NCI-H2171 treated with DMSO at 0.1 percent for 48 hours (cell line): ENCODE data around the gene LRCH1.

Experiments used
- DNase-seq: peaks from one replicate; lab custom pipeline; 2025; lab: John Stamatoyannopoulos, UW

Gene LRCH1

GRCh38 chr13:46562581-46562980 is 9.6 kb downstream of the LRCH1 start:
- no peak for DNase-seq

GRCh38 chr13:46565808-46566750 is 13.1 kb downstream of the LRCH1 start:
- no peak for DNase-seq

GRCh38 chr13:46567671-46568070 is 14.7 kb downstream of the LRCH1 start:
- DNase-seq, result no peak

- peak; percentile 45 for DNase-seq
These were observed 16.5 kb downstream of the LRCH1 start for GRCh38 chr13:46569456-46569855.

GRCh38 chr13:46570273-46570672 is 17.3 kb downstream of the LRCH1 start:
- no peak for DNase-seq

GRCh38 chr13:46571189-46571908 is 18.4 kb downstream of the LRCH1 start:
- DNase-seq, result no peak

- no peak for DNase-seq
These were observed 19.1 kb downstream of the LRCH1 start for GRCh38 chr13:46571909-46572595.

- DNase-seq, result peak; percentile 4
These were observed 19.9 kb downstream of the LRCH1 start for GRCh38 chr13:46572752-46573431.

- DNase-seq, result no peak
These were observed 22.4 kb downstream of the LRCH1 start for GRCh38 chr13:46575301-46575771.

- DNase-seq, result no peak
These were observed 22.9 kb downstream of the LRCH1 start for GRCh38 chr13:46575818-46576221.

- DNase-seq, result no peak
These were observed 23.8 kb downstream of the LRCH1 start for GRCh38 chr13:46576762-46577161.

- DNase-seq, result no peak
These were observed 25.0 kb downstream of the LRCH1 start for GRCh38 chr13:46577696-46578589.

GRCh38 chr13:46578590-46578975 is 25.6 kb downstream of the LRCH1 start:
- no peak for DNase-seq

GRCh38 chr13:46580362-46580839 is 27.4 kb downstream of the LRCH1 start:
- no peak for DNase-seq

- no peak for DNase-seq
These were observed 29.2 kb downstream of the LRCH1 start for GRCh38 chr13:46582190-46582589.

- no peak for DNase-seq
These were observed 34.0 kb downstream of the LRCH1 start for GRCh38 chr13:46586751-46587514.

GRCh38 chr13:46587807-46588418 is 34.9 kb downstream of the LRCH1 start:
- DNase-seq, result no peak

- no peak for DNase-seq
These were observed 39.4 kb downstream of the LRCH1 start for GRCh38 chr13:46592385-46592784.

GRCh38 chr13:46593398-46593797 is 40.4 kb downstream of the LRCH1 start:
- no peak for DNase-seq
